Measurements from ENCODE around the gene EMP2. TPM values are rescaled to one million over a fixed set of nuclear protein-coding genes. Genes with fewer than 3 reads are reported as not detected.

Gene EMP2
- polyA plus RNA-seq, 1 donor = 81.3 TPM

GRCh38 chr16:10610499-10611184 is 30.2 kb upstream of the EMP2 start:
- no peak for DNase-seq

GRCh38 chr16:10609402-10609774 is 29.0 kb upstream of the EMP2 start:
- DNase-seq = no peak

- peak; percentile 86 for DNase-seq
Observed at GRCh38 chr16:10608687-10609401, 28.4 kb upstream of the EMP2 start.

- DNase-seq = no peak
Observed at GRCh38 chr16:10607157-10607556, 26.8 kb upstream of the EMP2 start.

GRCh38 chr16:10606607-10607006 is 26.2 kb upstream of the EMP2 start:
- DNase-seq = no peak

GRCh38 chr16:10605636-10606035 is 25.2 kb upstream of the EMP2 start:
- DNase-seq = no peak

GRCh38 chr16:10601444-10602408 is 21.3 kb upstream of the EMP2 start:
- DNase-seq = no peak

- DNase-seq = no peak
Observed at GRCh38 chr16:10600782-10601443, 20.5 kb upstream of the EMP2 start.

GRCh38 chr16:10599626-10600025 is 19.2 kb upstream of the EMP2 start:
- no peak for DNase-seq

GRCh38 chr16:10598157-10598556 is 17.8 kb upstream of the EMP2 start:
- no peak for DNase-seq

- DNase-seq = no peak
Observed at GRCh38 chr16:10597187-10597601, 16.8 kb upstream of the EMP2 start.

GRCh38 chr16:10594312-10594950 is 14.0 kb upstream of the EMP2 start:
- no peak for DNase-seq

GRCh38 chr16:10592611-10593010 is 12.2 kb upstream of the EMP2 start:
- no peak for DNase-seq

GRCh38 chr16:10590342-10590741 is 9.9 kb upstream of the EMP2 start:
- no peak for DNase-seq

GRCh38 chr16:10589109-10589508 is 8.7 kb upstream of the EMP2 start:
- DNase-seq = no peak

GRCh38 chr16:10587622-10588021 is 7.2 kb upstream of the EMP2 start:
- no peak for DNase-seq

- no peak for DNase-seq
Observed at GRCh38 chr16:10584981-10585438, 4.6 kb upstream of the EMP2 start.

GRCh38 chr16:10583269-10583668 is 2.9 kb upstream of the EMP2 start:
- no peak for DNase-seq

GRCh38 chr16:10581507-10581906 is 1.1 kb upstream of the EMP2 start:
- no peak for DNase-seq

- no peak for DNase-seq
Observed at GRCh38 chr16:10580883-10581247, 467 bp upstream of the EMP2 start.

- DNase-seq = no peak
Observed at GRCh38 chr16:10579575-10579964, 828 bp downstream of the EMP2 start.
